SK-N-MC (cell line): Measurements from ENCODE around the gene IQUB.
A peak's percentile ranks its signal among the peaks of the same experiment; 100 is the strongest.

ENCODE experiments used
- DNase-seq: peaks from one replicate; pipeline ENCODE4 v3.0.0-alpha.2; 2011; ENCODE audit warnings: low read depth, low spot score
- H3K27ac ChIP-seq: fragments of 200-600 bp; sonication (generic); 2 replicates; pipeline ENCODE4 v1.5.1; 2016; ENCODE audit warnings: mixed run types
- H3K36me3 ChIP-seq: fragments of 200-600 bp; sonication (generic); 2 replicates; pipeline ENCODE4 v1.6.1; 2017; ENCODE audit warnings: antibody characterized with exemption, low read length, mixed read lengths; ENCODE audit not compliant: insufficient read depth
- H3K4me3 ChIP-seq: fragments of 200-600 bp; sonication (generic); 2 replicates; pipeline ENCODE4 v1.5.1; 2016
- H3K9ac ChIP-seq: fragments of 200-600 bp; sonication (generic); 2 replicates; pipeline ENCODE4 v1.8.0; 2017; ENCODE audit warnings: mixed run types, mixed read lengths; ENCODE audit not compliant: insufficient read length
- H3K9me3 ChIP-seq: fragments of 200-600 bp; sonication (generic); 2 replicates; pipeline ENCODE4 v1.6.1; 2017; ENCODE audit warnings: low read depth, mild to moderate bottlenecking, antibody characterized with exemption, low read length, moderate library complexity, mixed read lengths
- EZH2 ChIP-seq: fragments of 200-600 bp; sonication (generic); IDR thresholded peaks from one replicate; pipeline ENCODE4 v1.6.1; 2017; ENCODE audit warnings: antibody characterized with exemption
- FOXP2 ChIP-seq: optimal IDR thresholded peaks from 2 replicates; pipeline ENCODE3; 2011; ENCODE audit warnings: mild to moderate bottlenecking, moderate library complexity; ENCODE audit not compliant: insufficient read depth; ENCODE audit errors: extremely low read length, control extremely low read depth
- POLR2AphosphoS5 ChIP-seq: IDR thresholded peaks from 2 replicates; pipeline ENCODE4 v1.6.1; 2012; ENCODE audit warnings: mild to moderate bottlenecking, low read depth, low read length, borderline replicate concordance

Gene IQUB

DNA sequence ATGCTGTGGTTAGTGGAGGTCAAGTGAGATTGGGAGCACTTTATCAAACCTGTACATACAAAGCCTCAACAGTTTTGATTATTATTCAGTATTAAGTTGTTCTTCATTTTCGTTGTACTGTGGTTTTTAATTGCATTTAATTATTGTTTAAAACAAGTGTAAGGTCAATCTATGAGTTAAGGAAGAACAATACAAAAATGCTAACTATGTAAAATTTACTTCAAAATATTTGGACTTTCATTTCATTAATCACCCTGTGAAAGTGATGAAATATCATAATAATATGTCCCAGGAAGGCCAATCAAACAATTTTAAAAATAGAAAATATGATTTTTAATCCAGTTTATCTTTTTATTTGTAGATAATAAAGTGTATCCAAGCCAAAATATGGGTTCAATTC lies 36.8 kb upstream of the IQUB start:
- TF ChIP-seq POLR2AphosphoS5 (no peak), EZH2 (no peak), FOXP2 (no peak)
- Histone ChIP-seq H3K9me3 (no peaks in the 10 kb centered on the region), H3K36me3 (no peaks in the 10 kb centered on the region), H3K27ac (no peak overlapping the region), H3K4me3 (no peak overlapping the region), H3K9ac (no peak overlapping the region)
- DNase-seq: no peak

DNA sequence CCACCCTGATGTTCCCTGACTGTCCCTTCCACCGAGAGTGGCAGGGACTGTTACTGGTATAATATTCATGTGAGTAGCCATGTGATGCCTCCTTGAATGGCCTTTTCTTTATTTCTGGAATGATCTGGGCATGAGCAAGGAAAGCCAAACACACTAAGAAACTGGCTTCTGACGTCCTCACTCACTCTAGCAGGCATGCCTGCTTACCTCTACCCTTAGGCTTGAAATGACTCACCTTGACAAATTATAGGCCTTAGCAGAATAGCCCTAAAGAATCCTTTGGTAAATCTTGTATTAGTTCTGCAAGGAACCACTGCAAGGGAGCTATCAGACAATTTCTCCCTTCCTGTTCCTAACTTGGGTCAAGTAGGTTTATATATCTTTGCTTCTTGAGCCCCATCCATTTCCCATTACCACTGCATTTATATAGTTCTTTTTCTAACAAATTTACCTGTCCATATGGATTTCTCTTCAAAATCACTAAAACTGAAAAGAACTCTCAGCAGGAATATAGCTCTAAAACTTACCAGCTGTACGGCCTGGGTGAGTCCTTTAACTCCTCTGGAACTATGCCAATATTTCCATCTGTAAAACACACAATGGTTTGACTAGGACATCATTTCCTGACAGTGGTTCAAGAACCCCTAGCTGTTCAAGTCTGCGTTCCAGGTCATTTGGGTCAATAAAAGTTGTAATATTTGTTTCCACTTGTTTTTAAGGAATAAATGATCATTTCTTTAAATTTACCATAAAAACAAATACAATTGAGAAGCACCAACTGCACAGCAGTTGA lies 36.2 kb upstream of the IQUB start:
- TF ChIP-seq EZH2 (no peak), POLR2AphosphoS5 (no peak), FOXP2 (no peak)
- Histone ChIP-seq H3K36me3 (no peaks in the 10 kb centered on the region), H3K27ac (no peak overlapping the region), H3K9ac (no peak overlapping the region), H3K4me3 (no peak overlapping the region), H3K9me3 (no peaks in the 10 kb centered on the region)
- no peak for DNase-seq

DNA sequence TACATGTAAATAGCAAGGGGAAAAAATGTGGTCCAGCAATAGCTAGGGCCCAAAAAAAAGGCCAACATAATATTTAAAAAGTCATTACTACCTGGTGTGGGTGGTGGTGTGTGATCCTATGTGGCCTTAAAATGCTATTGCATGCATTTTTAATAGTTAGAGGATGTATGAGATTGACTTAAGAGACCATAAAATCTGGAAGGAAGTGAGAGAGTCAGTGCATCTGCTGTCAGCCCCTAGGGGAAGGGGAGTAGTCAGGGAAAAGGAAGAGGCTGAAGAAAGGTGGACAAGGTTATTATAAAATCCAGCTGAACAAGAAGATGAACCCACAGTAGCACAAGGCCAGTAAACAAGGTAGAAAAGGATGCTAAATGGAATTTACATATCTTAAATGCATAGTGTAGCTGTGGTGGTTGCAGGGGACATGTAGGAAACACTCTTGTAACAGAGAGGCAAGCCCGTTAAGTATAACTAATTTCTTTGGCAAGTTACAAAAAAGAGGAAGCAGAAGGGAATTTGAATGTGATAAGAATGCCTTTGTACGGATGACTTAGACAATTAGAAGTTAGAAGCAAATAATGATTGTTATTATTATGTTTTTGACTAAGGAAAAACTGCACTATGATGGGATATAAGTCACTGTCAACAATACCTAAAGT lies 35.1 kb upstream of the IQUB start:
- H3K4me3 ChIP-seq: no peak overlapping the region
- 0 out of 2 replicates have a peak overlapping the region, but pooled peaks have one; percentile 23 for H3K27ac ChIP-seq
- H3K9ac ChIP-seq: no peak overlapping the region
- no peak for TF ChIP-seq FOXP2
- no peak for TF ChIP-seq EZH2
- no peak for TF ChIP-seq POLR2AphosphoS5
- no peaks in the 10 kb centered on the region for H3K36me3 ChIP-seq
- H3K9me3 ChIP-seq: no peaks in the 10 kb centered on the region
- no peak for DNase-seq

DNA sequence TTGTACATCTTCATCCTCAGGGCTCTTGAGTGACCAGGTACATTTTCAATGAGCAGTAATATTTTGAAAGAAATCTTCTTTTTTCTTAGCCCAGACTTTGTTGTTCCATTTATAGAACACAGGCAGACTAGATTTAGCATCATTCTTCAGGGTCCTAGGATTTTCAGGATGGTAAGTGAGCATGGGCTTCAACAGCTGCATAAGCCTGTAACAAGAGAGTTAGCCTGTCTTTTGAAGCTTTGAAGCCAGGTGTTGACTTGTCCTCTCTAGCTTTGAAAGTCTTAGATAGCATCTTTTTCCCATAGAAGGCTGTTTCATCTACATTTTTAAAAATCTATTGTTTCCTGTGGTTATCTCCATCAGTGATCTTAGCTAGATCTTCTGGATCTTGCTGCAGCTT lies 27.7 kb upstream of the IQUB start:
- H3K4me3 ChIP-seq: no peak overlapping the region
- no peak for TF ChIP-seq FOXP2
- TF ChIP-seq EZH2: no peak
- no peak for TF ChIP-seq POLR2AphosphoS5
- no peaks in the 10 kb centered on the region for H3K36me3 ChIP-seq
- no peak overlapping the region for H3K27ac ChIP-seq
- H3K9me3 ChIP-seq: no peaks in the 10 kb centered on the region
- H3K9ac ChIP-seq: no peak overlapping the region
- no peak for DNase-seq

DNA sequence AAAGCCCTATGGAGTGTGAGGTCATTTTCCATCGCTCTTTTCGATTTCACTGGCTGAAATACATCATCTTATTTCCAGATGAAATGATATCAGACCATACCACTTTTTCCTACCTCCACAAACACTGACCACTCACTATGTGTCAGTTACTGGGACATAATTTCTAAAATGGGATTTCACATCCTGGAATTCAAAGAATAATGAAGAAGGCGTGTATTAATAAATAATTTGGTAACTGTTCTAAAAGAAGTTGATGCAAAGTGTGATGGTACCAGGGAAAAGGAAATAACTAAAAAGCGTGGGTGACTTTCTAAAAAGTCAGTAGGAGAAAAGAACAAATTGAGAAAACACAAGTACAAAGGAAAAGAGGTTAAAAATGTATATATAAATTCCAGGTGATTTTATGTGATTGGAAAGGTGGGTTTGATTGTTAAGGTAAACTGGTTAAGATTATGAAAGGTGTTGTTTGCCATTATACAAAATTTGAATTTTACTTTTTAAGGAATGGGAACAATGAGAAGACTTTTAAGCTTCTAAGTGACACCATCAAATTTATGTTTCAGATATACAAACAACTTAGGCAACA lies 24.0 kb upstream of the IQUB start:
- Histone ChIP-seq H3K9me3 (no peaks in the 10 kb centered on the region), H3K4me3 (peak overlapping the region; percentile 98), H3K9ac (peak overlapping the region; percentile 16), H3K27ac (no peak overlapping the region), H3K36me3 (peaks cover 25% of the 10 kb centered on the region)
- no peak for DNase-seq
- no peak for TF ChIP-seq POLR2AphosphoS5
- TF ChIP-seq FOXP2: no peak
- no peak for TF ChIP-seq EZH2

DNA sequence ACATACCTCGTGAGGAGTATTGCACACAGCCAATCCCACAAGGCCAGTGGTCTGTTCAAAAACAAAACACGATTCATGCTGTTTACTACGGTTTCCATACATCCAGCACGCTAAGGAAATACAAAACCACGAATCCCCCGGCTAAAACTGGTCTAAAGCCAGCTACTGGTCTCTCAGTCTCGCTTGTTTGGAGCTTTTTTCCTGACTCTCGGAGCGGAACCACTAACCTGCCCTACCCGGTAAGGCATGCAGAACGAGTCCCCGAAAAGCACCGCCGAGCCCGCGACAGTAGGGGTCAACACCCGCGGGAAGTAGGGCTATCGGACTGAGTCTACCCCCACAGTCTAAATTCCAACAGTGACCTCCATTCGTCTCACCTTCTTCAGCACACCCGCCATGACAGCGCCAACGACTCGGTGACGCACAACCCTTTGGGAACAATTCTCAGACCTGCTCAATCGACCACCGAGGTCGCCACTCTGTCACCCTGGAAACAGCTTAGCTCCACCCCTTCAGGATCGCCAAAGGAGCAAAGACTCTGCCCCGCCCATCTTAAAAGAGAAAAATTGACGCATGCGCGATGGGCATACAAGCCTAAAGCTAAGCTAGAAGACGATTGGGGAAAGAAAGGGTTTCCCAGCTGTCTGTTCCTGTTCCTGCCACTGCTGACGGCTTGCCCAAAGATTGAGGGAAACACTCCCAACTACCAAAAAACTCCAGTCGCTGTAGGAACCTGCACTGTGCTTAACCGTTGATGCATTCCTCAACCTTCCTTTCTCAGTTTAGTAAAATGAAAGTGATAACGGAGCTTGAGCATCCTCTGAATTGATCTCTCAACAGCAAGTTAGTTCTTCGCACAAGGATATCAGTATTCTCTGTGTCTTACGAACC lies 23.2 kb upstream of the IQUB start, which contains the start of gene NDUFA5:
Gene NDUFA5, minus strand, starts transcription at position 421 of the 891 bp plus-strand sequence. Its CDS starts 23 bp downstream, at position 398.
- peak; percentile 97 for DNase-seq
- Histone ChIP-seq H3K36me3 (peaks cover 33% of the 10 kb centered on the region), H3K9me3 (no peaks in the 10 kb centered on the region), H3K27ac (peak within 1 kb of the TSS; percentile 87), H3K9ac (peak within 1 kb of the TSS; percentile 91), H3K4me3 (peak within 1 kb of the TSS; percentile 98)
- TF ChIP-seq FOXP2: peak; percentile 55
- no peak for TF ChIP-seq EZH2
- TF ChIP-seq POLR2AphosphoS5: peak; percentile 84

DNA sequence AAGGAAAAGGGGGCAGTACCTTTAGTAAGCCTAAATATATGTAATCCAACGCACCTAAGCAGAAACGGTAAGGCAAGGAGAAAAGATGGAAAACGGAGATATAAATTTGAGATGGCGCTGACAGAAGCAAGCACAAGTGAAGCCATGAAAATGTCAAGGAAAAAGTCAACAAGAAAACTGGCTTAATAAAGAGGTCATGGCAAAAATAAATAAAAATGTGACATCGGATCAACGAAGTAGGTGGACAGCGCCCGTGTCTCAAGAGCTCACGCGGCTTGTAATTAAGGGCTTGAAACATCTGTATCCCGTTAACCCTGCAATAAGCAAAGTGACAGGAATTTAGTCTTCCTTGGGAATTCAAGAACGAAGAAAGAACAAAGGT lies 22.6 kb upstream of the IQUB start:
- TF ChIP-seq EZH2 (no peak), POLR2AphosphoS5 (no peak), FOXP2 (no peak)
- no peaks in the 10 kb centered on the region for H3K9me3 ChIP-seq
- H3K4me3 ChIP-seq: peak overlapping the region; percentile 98
- H3K36me3 ChIP-seq: peaks cover 37% of the 10 kb centered on the region
- no peak for DNase-seq
- peak overlapping the region; percentile 91 for H3K9ac ChIP-seq
- peak overlapping the region; percentile 87 for H3K27ac ChIP-seq
